Superior temporal gyrus (tissue), 1 donor: ENCODE measurements around the gene SLC37A2.

Experiments used
- DNase-seq: peaks from one replicate; pipeline ENCODE4 v3.0.0-alpha.2; 2016; ENCODE audit errors: extremely low spot score

Gene SLC37A2

GRCh38 chr11:125111001-125111342 lies 47.9 kb downstream of the SLC37A2 start:
- no peak for DNase-seq

GRCh38 chr11:125111343-125112207 lies 48.5 kb downstream of the SLC37A2 start, which contains the start of gene TMEM218:
TSS of gene TMEM218 (minus strand) at chr11:125111626. CDS start at chr11:125102241, 9,385 bp downstream.
- DNase-seq, result peak; percentile 100

- no peak for DNase-seq
These were observed 49.1 kb downstream of the SLC37A2 start for GRCh38 chr11:125112208-125112604.

- DNase-seq, result no peak
These were observed 51.4 kb downstream of the SLC37A2 start for GRCh38 chr11:125114518-125114917.

- DNase-seq, result no peak
These were observed 54.3 kb downstream of the SLC37A2 start for GRCh38 chr11:125117429-125117828.

GRCh38 chr11:125123194-125123946 lies 60.3 kb downstream of the SLC37A2 start:
- DNase-seq, result no peak

- DNase-seq, result peak; percentile 48
These were observed 61.0 kb downstream of the SLC37A2 start for GRCh38 chr11:125123947-125124617.

GRCh38 chr11:125124618-125124992 lies 61.5 kb downstream of the SLC37A2 start:
- DNase-seq, result no peak

- no peak for DNase-seq
These were observed 65.3 kb downstream of the SLC37A2 start for GRCh38 chr11:125128450-125128849.

GRCh38 chr11:125129316-125129993 lies 66.3 kb downstream of the SLC37A2 start:
- no peak for DNase-seq

GRCh38 chr11:125132071-125132470 lies 69.0 kb downstream of the SLC37A2 start:
- no peak for DNase-seq

GRCh38 chr11:125132596-125132995 lies 69.5 kb downstream of the SLC37A2 start:
- no peak for DNase-seq

GRCh38 chr11:125136001-125136400 lies 72.9 kb downstream of the SLC37A2 start:
- DNase-seq, result no peak

- no peak for DNase-seq
These were observed 75.9 kb downstream of the SLC37A2 start for GRCh38 chr11:125138966-125139365.

GRCh38 chr11:125139778-125140177 lies 76.7 kb downstream of the SLC37A2 start:
- DNase-seq, result no peak
